Measurements from ENCODE around the gene OXER1. TPM values are rescaled to one million over a fixed set of nuclear protein-coding genes. Genes with fewer than 3 reads are reported as not detected.

Gene OXER1
- total and polyA plus RNA-seq, 4 donors, result 0.50 to 2.7 (median 1.3) TPM

- Histone ChIP-seq H3K27ac (ENCODE audit: low read depth, low read length) (no peak overlapping the region), H3K4me1 (ENCODE audit: control insufficient read depth, insufficient read depth, low read length) (peaks cover 4% of the 10 kb centered on the region), H3K36me3 (ENCODE audit: control insufficient read depth, insufficient read depth, low read length) (peaks cover 19% of the 10 kb centered on the region), H3K4me3 (ENCODE audit: low read depth, low read length) (no peak overlapping the region), H3K9me3 (ENCODE audit: control insufficient read depth, insufficient read depth, low read length) (no peaks in the 10 kb centered on the region), H3K27me3 (ENCODE audit: control insufficient read depth, insufficient read depth, low read length) (no peaks in the 10 kb centered on the region)
- DNase-seq (ENCODE audit: low read depth in 4 of 6, low spot score in 6 of 6), result no peak
- 78% methylated on average over 3 of the region's 5 CpGs for WGBS (ENCODE audit: insufficient coverage)
These were observed 7.7 kb upstream of the OXER1 start for GRCh38 chr2:42771546-42772153.

DNA sequence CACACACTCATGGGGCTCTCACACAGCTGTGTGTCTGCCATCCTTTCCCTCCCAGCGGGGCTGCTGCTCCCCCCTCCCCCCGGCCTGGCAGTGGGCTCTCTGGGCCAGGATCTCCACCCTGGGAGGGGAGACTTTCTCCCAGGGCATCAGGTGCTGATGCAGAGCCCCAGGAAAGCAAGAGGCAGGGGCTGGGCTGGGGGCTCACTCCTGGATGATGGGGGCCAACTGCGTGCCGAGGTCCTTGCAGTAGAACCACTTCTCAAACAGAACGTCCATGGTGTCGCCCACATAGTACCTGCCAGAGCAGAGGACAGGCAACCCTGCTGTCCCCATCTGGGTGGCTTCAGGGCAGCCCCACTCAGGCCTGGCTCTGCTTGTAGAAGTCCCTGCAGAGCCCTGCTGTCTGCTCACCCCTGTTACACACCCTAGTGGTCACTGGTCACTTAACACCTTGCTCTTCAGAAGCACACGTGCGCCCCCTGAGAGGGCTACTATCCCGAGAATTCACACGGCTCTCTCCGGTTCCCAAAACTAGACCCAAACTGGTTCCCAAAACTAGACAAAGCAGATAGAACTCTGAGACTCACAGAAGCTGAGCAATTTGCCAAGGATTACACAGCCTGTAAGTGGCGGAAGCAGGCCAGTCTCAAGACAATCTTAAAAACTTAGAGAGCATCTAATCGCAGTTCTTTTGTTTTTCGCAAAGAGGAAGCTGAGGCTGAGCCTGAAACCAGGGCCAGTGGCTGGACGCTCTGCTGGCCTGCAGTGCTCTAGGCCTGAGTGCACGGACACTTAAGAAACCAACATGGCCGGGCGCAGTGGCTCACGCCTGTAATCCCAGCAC is 6.6 kb upstream of the OXER1 start:
- Histone ChIP-seq H3K36me3 (ENCODE audit: control insufficient read depth, insufficient read depth, low read length) (peaks cover 22% of the 10 kb centered on the region), H3K9me3 (ENCODE audit: control insufficient read depth, insufficient read depth, low read length) (no peaks in the 10 kb centered on the region), H3K27ac (ENCODE audit: low read depth, low read length) (no peak overlapping the region), H3K4me1 (ENCODE audit: control insufficient read depth, insufficient read depth, low read length) (peaks cover 4% of the 10 kb centered on the region), H3K27me3 (ENCODE audit: control insufficient read depth, insufficient read depth, low read length) (no peaks in the 10 kb centered on the region), H3K4me3 (ENCODE audit: low read depth, low read length) (no peak overlapping the region)
- no peak for DNase-seq (ENCODE audit: low read depth in 4 of 6, low spot score in 6 of 6)
- WGBS (ENCODE audit: insufficient coverage), result 69% methylated on average over 14 of the region's 19 CpGs

DNA sequence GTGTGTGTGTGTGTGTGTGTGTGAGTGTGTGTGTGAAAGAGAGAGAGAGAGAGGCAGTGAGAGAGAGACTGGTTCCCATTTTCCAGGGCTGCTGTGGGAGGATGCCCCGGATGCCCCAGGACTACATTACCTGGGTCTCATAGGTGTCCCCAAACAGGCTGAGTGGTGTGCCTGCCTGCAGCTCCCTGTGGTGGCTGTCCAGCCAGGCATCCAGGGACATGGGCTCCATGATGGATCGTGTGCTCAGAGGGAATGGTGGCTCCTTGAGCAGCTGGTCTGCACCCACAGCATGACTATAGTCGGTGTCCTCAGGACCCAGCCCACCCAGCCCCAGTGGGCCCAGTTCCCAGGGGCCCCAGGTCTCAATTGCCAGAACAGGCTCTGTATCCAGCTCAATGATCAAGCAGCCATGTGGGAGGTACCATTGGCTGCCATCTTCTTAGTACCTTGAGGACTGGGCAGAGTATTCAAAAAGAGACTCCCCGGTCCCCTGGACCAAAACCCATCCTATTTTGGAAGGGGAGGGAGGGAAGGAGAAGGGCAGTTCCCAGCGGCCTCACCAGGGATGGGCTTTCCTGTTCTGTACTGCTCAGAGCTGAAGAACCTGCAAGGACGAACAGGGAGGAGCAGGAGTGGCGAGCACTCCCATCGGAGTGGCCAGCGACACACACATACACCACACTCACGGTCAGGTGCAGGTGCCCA is 5.8 kb upstream of the OXER1 start:
- Histone ChIP-seq H3K4me1 (ENCODE audit: control insufficient read depth, insufficient read depth, low read length) (peaks cover 4% of the 10 kb centered on the region), H3K27me3 (ENCODE audit: control insufficient read depth, insufficient read depth, low read length) (no peaks in the 10 kb centered on the region), H3K36me3 (ENCODE audit: control insufficient read depth, insufficient read depth, low read length) (peaks cover 24% of the 10 kb centered on the region), H3K9me3 (ENCODE audit: control insufficient read depth, insufficient read depth, low read length) (no peaks in the 10 kb centered on the region), H3K4me3 (ENCODE audit: low read depth, low read length) (no peak overlapping the region), H3K27ac (ENCODE audit: low read depth, low read length) (no peak overlapping the region)
- DNase-seq (ENCODE audit: low read depth in 4 of 6, low spot score in 6 of 6), result no peak
- WGBS (ENCODE audit: insufficient coverage), result 100% methylated on average over 3 of the region's 10 CpGs

DNA sequence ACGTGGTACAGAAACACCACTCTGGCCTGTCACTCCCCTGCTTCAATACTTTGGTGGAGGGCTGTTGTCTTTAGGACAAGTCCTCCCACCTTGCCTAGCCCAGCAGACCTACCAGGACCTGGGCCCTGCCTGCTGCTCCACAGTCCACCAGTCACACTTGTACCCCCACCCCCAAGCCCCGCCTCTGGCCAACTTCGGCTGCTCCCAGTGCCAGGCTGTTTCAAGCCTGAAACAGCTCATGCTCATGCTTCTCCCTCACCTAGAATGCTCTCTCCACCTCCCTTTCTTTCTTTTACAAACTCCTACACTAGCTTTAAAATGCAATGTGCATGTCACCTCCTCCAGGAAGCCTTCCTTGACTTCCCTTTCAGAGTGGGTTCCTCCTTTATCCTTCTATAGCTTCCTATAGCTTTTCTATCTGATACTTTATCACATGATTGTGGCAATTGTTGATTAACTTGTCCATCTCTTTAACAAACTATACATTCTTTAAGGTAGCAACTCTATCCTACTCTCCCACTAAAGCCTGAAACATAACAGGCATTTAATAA is 4.8 kb upstream of the OXER1 start:
- H3K4me1 ChIP-seq (ENCODE audit: control insufficient read depth, insufficient read depth, low read length), result peaks cover 4% of the 10 kb centered on the region
- H3K27me3 ChIP-seq (ENCODE audit: control insufficient read depth, insufficient read depth, low read length), result no peaks in the 10 kb centered on the region
- no peak overlapping the region for H3K27ac ChIP-seq (ENCODE audit: low read depth, low read length)
- 91% methylated on average over 2 of the region's 3 CpGs for WGBS (ENCODE audit: insufficient coverage)
- no peaks in the 10 kb centered on the region for H3K9me3 ChIP-seq (ENCODE audit: control insufficient read depth, insufficient read depth, low read length)
- peaks cover 31% of the 10 kb centered on the region for H3K36me3 ChIP-seq (ENCODE audit: control insufficient read depth, insufficient read depth, low read length)
- no peak overlapping the region for H3K4me3 ChIP-seq (ENCODE audit: low read depth, low read length)
- no peak for DNase-seq (ENCODE audit: low read depth in 4 of 6, low spot score in 6 of 6)

DNA sequence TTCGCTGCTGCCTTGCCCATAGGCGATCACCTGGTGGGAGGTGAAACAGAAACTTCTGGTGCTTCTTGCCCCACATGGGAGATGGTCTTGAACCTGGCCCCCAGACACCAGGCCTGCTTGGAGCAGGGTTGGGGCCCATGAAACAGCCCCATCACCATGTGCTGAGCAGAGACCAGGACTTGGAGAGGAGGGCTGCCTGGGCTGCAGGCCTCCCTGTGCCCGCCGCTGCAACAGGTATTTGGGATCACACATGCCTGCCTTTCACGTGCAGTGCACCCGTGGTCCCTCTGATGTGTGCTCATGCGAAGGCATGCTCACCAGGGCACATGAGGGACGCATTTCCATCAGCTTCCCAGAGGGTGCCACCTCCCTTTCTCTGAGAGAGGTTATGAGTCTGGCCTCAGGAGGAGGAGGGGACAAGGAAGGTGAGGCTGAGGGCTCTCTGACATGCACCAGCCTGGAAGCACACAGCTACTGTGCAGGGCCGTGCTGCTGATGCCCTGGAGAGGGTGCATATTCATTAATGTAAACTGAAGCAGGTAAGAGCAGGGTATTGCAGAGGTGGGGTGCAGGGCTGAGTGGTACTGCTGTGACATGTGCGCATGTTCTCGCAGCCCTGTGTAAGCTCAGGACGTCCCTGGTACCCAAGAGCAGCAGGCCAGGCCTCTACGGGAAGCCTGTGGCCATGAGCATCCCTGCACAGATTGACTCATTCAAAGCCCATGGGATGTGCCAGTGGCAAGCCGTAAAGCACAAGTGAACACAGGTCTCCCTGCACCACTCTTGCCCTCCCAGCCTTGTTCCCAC is 4.2 kb upstream of the OXER1 start:
- H3K4me1 ChIP-seq (ENCODE audit: control insufficient read depth, insufficient read depth, low read length), result peaks cover 4% of the 10 kb centered on the region
- DNase-seq (ENCODE audit: low read depth in 4 of 6, low spot score in 6 of 6), result no peak
- peaks cover 38% of the 10 kb centered on the region for H3K36me3 ChIP-seq (ENCODE audit: control insufficient read depth, insufficient read depth, low read length)
- no peak overlapping the region for H3K27ac ChIP-seq (ENCODE audit: low read depth, low read length)
- H3K27me3 ChIP-seq (ENCODE audit: control insufficient read depth, insufficient read depth, low read length), result no peaks in the 10 kb centered on the region
- no peaks in the 10 kb centered on the region for H3K9me3 ChIP-seq (ENCODE audit: control insufficient read depth, insufficient read depth, low read length)
- 80% methylated on average over 14 of the region's 14 CpGs for WGBS (ENCODE audit: insufficient coverage)
- H3K4me3 ChIP-seq (ENCODE audit: low read depth, low read length), result no peak overlapping the region

- Histone ChIP-seq H3K9me3 (ENCODE audit: control insufficient read depth, insufficient read depth, low read length) (no peaks in the 10 kb centered on the region), H3K36me3 (ENCODE audit: control insufficient read depth, insufficient read depth, low read length) (peaks cover 46% of the 10 kb centered on the region), H3K27ac (ENCODE audit: low read depth, low read length) (no peak overlapping the region), H3K4me3 (ENCODE audit: low read depth, low read length) (no peak overlapping the region), H3K27me3 (ENCODE audit: control insufficient read depth, insufficient read depth, low read length) (no peaks in the 10 kb centered on the region), H3K4me1 (ENCODE audit: control insufficient read depth, insufficient read depth, low read length) (peaks cover 4% of the 10 kb centered on the region)
- 91% methylated on average over 16 of the region's 16 CpGs for WGBS (ENCODE audit: insufficient coverage)
- DNase-seq (ENCODE audit: low read depth in 4 of 6, low spot score in 6 of 6), result no peak
These were observed 3.4 kb upstream of the OXER1 start for GRCh38 chr2:42767080-42767898.

GRCh38 chr2:42765686-42766085 is 1.8 kb upstream of the OXER1 start:
- WGBS (ENCODE audit: insufficient coverage), result 94% methylated on average over 9 of the region's 9 CpGs
- no peaks in the 10 kb centered on the region for H3K4me1 ChIP-seq (ENCODE audit: control insufficient read depth, insufficient read depth, low read length)
- no peak overlapping the region for H3K27ac ChIP-seq (ENCODE audit: low read depth, low read length)

DNA sequence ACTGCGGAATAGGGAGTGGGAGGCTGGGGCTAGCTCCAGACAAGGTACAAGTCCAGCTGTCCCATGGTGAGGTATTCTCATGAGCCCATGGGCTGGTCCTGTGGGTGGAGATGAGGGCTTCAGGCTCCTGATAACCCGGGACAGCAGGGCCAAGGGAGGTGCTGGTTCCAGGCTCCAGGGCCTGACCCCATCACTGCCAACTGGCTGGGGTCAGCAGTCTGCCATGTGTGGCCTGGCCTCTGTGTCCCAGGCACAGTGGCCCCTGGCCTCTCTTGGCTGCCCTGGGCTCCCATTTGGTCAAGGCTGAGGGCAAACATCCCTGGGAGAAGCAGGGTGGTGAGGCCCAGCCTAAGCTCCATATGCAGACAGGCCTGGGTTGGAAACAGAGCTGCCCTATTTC is 966 bp upstream of the OXER1 start:
- H3K9me3 ChIP-seq (ENCODE audit: control insufficient read depth, insufficient read depth, low read length), result no peaks in the 10 kb centered on the region
- DNase-seq (ENCODE audit: low read depth in 4 of 6, low spot score in 6 of 6), result no peak
- peaks cover 65% of the 10 kb centered on the region for H3K36me3 ChIP-seq (ENCODE audit: control insufficient read depth, insufficient read depth, low read length)
- no peak overlapping the region for H3K27ac ChIP-seq (ENCODE audit: low read depth, low read length)
- H3K4me3 ChIP-seq (ENCODE audit: low read depth, low read length), result no peak overlapping the region
- H3K27me3 ChIP-seq (ENCODE audit: control insufficient read depth, insufficient read depth, low read length), result no peaks in the 10 kb centered on the region
- no peaks in the 10 kb centered on the region for H3K4me1 ChIP-seq (ENCODE audit: control insufficient read depth, insufficient read depth, low read length)
- WGBS (ENCODE audit: insufficient coverage), result 97% methylated on average over 2 of the region's 2 CpGs

More at GRCh38 chr2:42765686-42766085, 1.8 kb upstream of the OXER1 start:
- no peak for DNase-seq (ENCODE audit: low read depth in 4 of 6, low spot score in 6 of 6)
- H3K36me3 ChIP-seq (ENCODE audit: control insufficient read depth, insufficient read depth, low read length), result peaks cover 61% of the 10 kb centered on the region
- no peak overlapping the region for H3K4me3 ChIP-seq (ENCODE audit: low read depth, low read length)
- no peaks in the 10 kb centered on the region for H3K27me3 ChIP-seq (ENCODE audit: control insufficient read depth, insufficient read depth, low read length)
- no peaks in the 10 kb centered on the region for H3K9me3 ChIP-seq (ENCODE audit: control insufficient read depth, insufficient read depth, low read length)

Data from spinal cord (tissue), 10 donors.